ENCODE measurements around the gene IGLON5.

DNA sequence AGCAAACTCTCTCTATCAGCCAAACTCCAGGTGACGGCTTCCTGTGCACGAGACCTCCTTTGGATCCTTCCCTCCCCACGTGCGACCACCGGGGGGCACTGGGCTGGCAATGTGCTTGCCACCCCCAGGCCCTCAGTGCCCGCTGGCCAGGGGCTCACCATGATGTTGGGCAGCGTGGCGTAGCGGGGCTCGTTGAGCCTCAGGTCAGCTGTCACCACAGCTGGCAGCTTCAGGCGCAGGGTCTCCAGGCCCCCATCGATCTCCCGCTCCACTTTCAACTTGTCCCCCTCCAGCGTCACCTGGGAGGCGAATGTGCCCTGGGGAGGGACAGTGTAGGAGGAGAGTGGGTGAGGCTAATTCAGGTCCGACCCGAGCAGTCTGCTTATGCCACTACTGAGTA lies 35.3 kb downstream of the IGLON5 start:
- TF ChIP-seq, protein P1, sequence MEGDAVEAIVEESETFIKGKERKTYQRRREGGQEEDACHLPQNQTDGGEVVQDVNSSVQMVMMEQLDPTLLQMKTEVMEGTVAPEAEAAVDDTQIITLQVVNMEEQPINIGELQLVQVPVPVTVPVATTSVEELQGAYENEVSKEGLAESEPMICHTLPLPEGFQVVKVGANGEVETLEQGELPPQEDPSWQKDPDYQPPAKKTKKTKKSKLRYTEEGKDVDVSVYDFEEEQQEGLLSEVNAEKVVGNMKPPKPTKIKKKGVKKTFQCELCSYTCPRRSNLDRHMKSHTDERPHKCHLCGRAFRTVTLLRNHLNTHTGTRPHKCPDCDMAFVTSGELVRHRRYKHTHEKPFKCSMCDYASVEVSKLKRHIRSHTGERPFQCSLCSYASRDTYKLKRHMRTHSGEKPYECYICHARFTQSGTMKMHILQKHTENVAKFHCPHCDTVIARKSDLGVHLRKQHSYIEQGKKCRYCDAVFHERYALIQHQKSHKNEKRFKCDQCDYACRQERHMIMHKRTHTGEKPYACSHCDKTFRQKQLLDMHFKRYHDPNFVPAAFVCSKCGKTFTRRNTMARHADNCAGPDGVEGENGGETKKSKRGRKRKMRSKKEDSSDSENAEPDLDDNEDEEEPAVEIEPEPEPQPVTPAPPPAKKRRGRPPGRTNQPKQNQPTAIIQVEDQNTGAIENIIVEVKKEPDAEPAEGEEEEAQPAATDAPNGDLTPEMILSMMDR (IDR thresholded peaks at IDR 0.05; ENCODE audit: low read depth, low read length): no peak
- no peak for TF ChIP-seq EZH2phosphoT487 (IDR thresholded peaks at IDR 0.05; ENCODE audit: low read depth)
